ENCODE results near the gene ELF2. TPM values are rescaled to one million over a fixed set of nuclear protein-coding genes. Genes with fewer than 3 reads are reported as not detected.

ELF2 gene
- total and polyA plus RNA-seq, 5 donors = 15.6 to 44.0 (median 42.7) TPM

GRCh38 chr4:139144161-139144859, 32.7 kb downstream of the ELF2 start:
- 88% methylated on average over 7 of the region's 7 CpGs for WGBS
- H3K27me3 ChIP-seq (ENCODE audit: control insufficient read depth, insufficient read depth) = no peaks in the 10 kb centered on the region
- no peaks in the 10 kb centered on the region for H3K9me3 ChIP-seq (ENCODE audit: control insufficient read depth, low read length)
- peaks cover 23% of the 10 kb centered on the region for H3K4me1 ChIP-seq (ENCODE audit: control insufficient read depth, insufficient read depth, low read length)
- intact Hi-C loops (cut with DNase I) = no loop called here
- no peak overlapping the region for H3K4me3 ChIP-seq (ENCODE audit: low read length)
- H3K27ac ChIP-seq (ENCODE audit: low read length) = no peak overlapping the region
- peak; percentile 40 to 78 (median 64) for DNase-seq
- peak; percentile 62 to 69 for ATAC-seq

- WGBS = 50% methylated on average over 2 of the region's 2 CpGs
- DNase-seq (no peak), ATAC-seq (no peak)
- H3K9me3 ChIP-seq (ENCODE audit: control insufficient read depth, low read length) = no peaks in the 10 kb centered on the region
- no peak overlapping the region for H3K4me3 ChIP-seq (ENCODE audit: low read length)
- H3K4me1 ChIP-seq (ENCODE audit: control insufficient read depth, insufficient read depth, low read length) = peaks cover 23% of the 10 kb centered on the region
- H3K27ac ChIP-seq (ENCODE audit: low read length) = no peak overlapping the region
- H3K27me3 ChIP-seq (ENCODE audit: control insufficient read depth, insufficient read depth) = no peaks in the 10 kb centered on the region
- intact Hi-C loops (cut with DNase I) = no loop called here
Observed at GRCh38 chr4:139142980-139143379, 34.0 kb downstream of the ELF2 start.

- no peak for ATAC-seq
- Histone ChIP-seq H3K27ac (ENCODE audit: low read length) (no peak overlapping the region), H3K27me3 (ENCODE audit: control insufficient read depth, insufficient read depth) (no peaks in the 10 kb centered on the region), H3K9me3 (ENCODE audit: control insufficient read depth, low read length) (no peaks in the 10 kb centered on the region), H3K4me1 (ENCODE audit: control insufficient read depth, insufficient read depth, low read length) (peaks cover 23% of the 10 kb centered on the region), H3K4me3 (ENCODE audit: low read length) (no peak overlapping the region)
- 74% methylated on average over 1 of the region's 1 CpG for WGBS
- no peak for DNase-seq
- intact Hi-C loops (cut with DNase I) = no loop called here
Observed at GRCh38 chr4:139142087-139142486, 34.9 kb downstream of the ELF2 start.

GRCh38 chr4:139137763-139138162, 39.3 kb downstream of the ELF2 start:
- intact Hi-C loops (cut with DNase I) = no loop called here
- Histone ChIP-seq H3K9me3 (ENCODE audit: control insufficient read depth, low read length) (no peaks in the 10 kb centered on the region), H3K4me1 (ENCODE audit: control insufficient read depth, insufficient read depth, low read length) (peaks cover 6% of the 10 kb centered on the region), H3K27ac (ENCODE audit: low read length) (no peak overlapping the region), H3K4me3 (ENCODE audit: low read length) (no peak overlapping the region), H3K27me3 (ENCODE audit: control insufficient read depth, insufficient read depth) (no peaks in the 10 kb centered on the region)
- DNase-seq (no peak), ATAC-seq (no peak)
- WGBS = 91% methylated on average over 3 of the region's 3 CpGs

- DNase-seq (no peak), ATAC-seq (no peak)
- Histone ChIP-seq H3K27ac (ENCODE audit: low read length) (no peak overlapping the region), H3K4me3 (ENCODE audit: low read length) (no peak overlapping the region), H3K4me1 (ENCODE audit: control insufficient read depth, insufficient read depth, low read length) (no peaks in the 10 kb centered on the region), H3K9me3 (ENCODE audit: control insufficient read depth, low read length) (no peaks in the 10 kb centered on the region), H3K27me3 (ENCODE audit: control insufficient read depth, insufficient read depth) (no peaks in the 10 kb centered on the region)
- intact Hi-C loops (cut with DNase I) = no loop called here
Observed at GRCh38 chr4:139134403-139134802, 42.6 kb downstream of the ELF2 start.

GRCh38 chr4:139131209-139131870, 45.7 kb downstream of the ELF2 start:
- Histone ChIP-seq H3K27ac (ENCODE audit: low read length) (no peak overlapping the region), H3K4me3 (ENCODE audit: low read length) (no peak overlapping the region), H3K27me3 (ENCODE audit: control insufficient read depth, insufficient read depth) (no peaks in the 10 kb centered on the region), H3K4me1 (ENCODE audit: control insufficient read depth, insufficient read depth, low read length) (no peaks in the 10 kb centered on the region), H3K9me3 (ENCODE audit: control insufficient read depth, low read length) (no peaks in the 10 kb centered on the region)
- WGBS = 86% methylated on average over 3 of the region's 3 CpGs
- ATAC-seq (no peak), DNase-seq (no peak)
- intact Hi-C loops (cut with DNase I) = no loop called here

GRCh38 chr4:139129206-139129605, 47.8 kb downstream of the ELF2 start:
- 83% methylated on average over 3 of the region's 3 CpGs for WGBS
- intact Hi-C loops (cut with DNase I) = no loop called here
- Histone ChIP-seq H3K9me3 (ENCODE audit: control insufficient read depth, low read length) (no peaks in the 10 kb centered on the region), H3K4me1 (ENCODE audit: control insufficient read depth, insufficient read depth, low read length) (no peaks in the 10 kb centered on the region), H3K27me3 (ENCODE audit: control insufficient read depth, insufficient read depth) (no peaks in the 10 kb centered on the region), H3K4me3 (ENCODE audit: low read length) (no peak overlapping the region), H3K27ac (ENCODE audit: low read length) (no peak overlapping the region)
- no peak for DNase-seq
- ATAC-seq = no peak

- 65% methylated on average over 3 of the region's 3 CpGs for WGBS
- DNase-seq (no peak), ATAC-seq (no peak)
- intact Hi-C loops (cut with DNase I) = no loop called here
- H3K27ac ChIP-seq (ENCODE audit: low read length) = no peak overlapping the region
- no peaks in the 10 kb centered on the region for H3K9me3 ChIP-seq (ENCODE audit: control insufficient read depth, low read length)
- H3K27me3 ChIP-seq (ENCODE audit: control insufficient read depth, insufficient read depth) = no peaks in the 10 kb centered on the region
- no peaks in the 10 kb centered on the region for H3K4me1 ChIP-seq (ENCODE audit: control insufficient read depth, insufficient read depth, low read length)
- H3K4me3 ChIP-seq (ENCODE audit: low read length) = no peak overlapping the region
Observed at GRCh38 chr4:139126898-139127297, 50.1 kb downstream of the ELF2 start.

- ATAC-seq (no peak), DNase-seq (no peak)
- Histone ChIP-seq H3K4me1 (ENCODE audit: control insufficient read depth, insufficient read depth, low read length) (no peaks in the 10 kb centered on the region), H3K9me3 (ENCODE audit: control insufficient read depth, low read length) (no peaks in the 10 kb centered on the region), H3K27me3 (ENCODE audit: control insufficient read depth, insufficient read depth) (no peaks in the 10 kb centered on the region), H3K4me3 (ENCODE audit: low read length) (no peak overlapping the region), H3K27ac (ENCODE audit: low read length) (no peak overlapping the region)
- intact Hi-C loops (cut with DNase I) = no loop called here
- WGBS = over 99% methylated on average over 2 of the region's 2 CpGs
Observed at GRCh38 chr4:139123910-139124309, 53.1 kb downstream of the ELF2 start.

- intact Hi-C loops (cut with DNase I) = loop anchor here in 1 of 4 donors (10.0 kb wide), 1 partner anchor 46 kb away; no protein-coding TSS in a partner anchor
- H3K27me3 ChIP-seq (ENCODE audit: control insufficient read depth, insufficient read depth) = no peaks in the 10 kb centered on the region
- H3K4me3 ChIP-seq (ENCODE audit: low read length) = no peak overlapping the region
- no peaks in the 10 kb centered on the region for H3K4me1 ChIP-seq (ENCODE audit: control insufficient read depth, insufficient read depth, low read length)
- ATAC-seq (no peak), DNase-seq (no peak)
- no peaks in the 10 kb centered on the region for H3K9me3 ChIP-seq (ENCODE audit: control insufficient read depth, low read length)
- WGBS = 88% methylated on average over 1 of the region's 1 CpG
- no peak overlapping the region for H3K27ac ChIP-seq (ENCODE audit: low read length)
Observed at GRCh38 chr4:139118365-139118764, 58.7 kb downstream of the ELF2 start.

- Histone ChIP-seq H3K27ac (ENCODE audit: low read length) (no peak overlapping the region), H3K4me3 (ENCODE audit: low read length) (no peak overlapping the region), H3K9me3 (ENCODE audit: control insufficient read depth, low read length) (no peaks in the 10 kb centered on the region), H3K27me3 (ENCODE audit: control insufficient read depth, insufficient read depth) (no peaks in the 10 kb centered on the region), H3K4me1 (ENCODE audit: control insufficient read depth, insufficient read depth, low read length) (no peaks in the 10 kb centered on the region)
- intact Hi-C loops (cut with DNase I) = loop anchor here in 1 of 4 donors (10.0 kb wide), 1 partner anchor 50 kb away; no protein-coding TSS in a partner anchor
- WGBS = 99% methylated on average over 44 of the region's 44 CpGs
- DNase-seq = peak in 2 of 3 donors; percentile 29 to 34
- no peak for ATAC-seq
Observed at GRCh38 chr4:139115226-139115625, 61.8 kb downstream of the ELF2 start.
